SH-SY5Y (cell line): ENCODE measurements around the gene MXRA8.

Experiments used
- GATA2 ChIP-seq: IDR thresholded peaks from 2 replicates; pipeline ENCODE4 v1.6.1; 2011; ENCODE audit warnings: mild to moderate bottlenecking, low read depth, low read length
- GATA3 ChIP-seq: IDR thresholded peaks from 2 replicates; pipeline ENCODE4 v1.6.1; 2011; ENCODE audit warnings: low read depth, mild to moderate bottlenecking, low read length, moderate library complexity

DNA sequence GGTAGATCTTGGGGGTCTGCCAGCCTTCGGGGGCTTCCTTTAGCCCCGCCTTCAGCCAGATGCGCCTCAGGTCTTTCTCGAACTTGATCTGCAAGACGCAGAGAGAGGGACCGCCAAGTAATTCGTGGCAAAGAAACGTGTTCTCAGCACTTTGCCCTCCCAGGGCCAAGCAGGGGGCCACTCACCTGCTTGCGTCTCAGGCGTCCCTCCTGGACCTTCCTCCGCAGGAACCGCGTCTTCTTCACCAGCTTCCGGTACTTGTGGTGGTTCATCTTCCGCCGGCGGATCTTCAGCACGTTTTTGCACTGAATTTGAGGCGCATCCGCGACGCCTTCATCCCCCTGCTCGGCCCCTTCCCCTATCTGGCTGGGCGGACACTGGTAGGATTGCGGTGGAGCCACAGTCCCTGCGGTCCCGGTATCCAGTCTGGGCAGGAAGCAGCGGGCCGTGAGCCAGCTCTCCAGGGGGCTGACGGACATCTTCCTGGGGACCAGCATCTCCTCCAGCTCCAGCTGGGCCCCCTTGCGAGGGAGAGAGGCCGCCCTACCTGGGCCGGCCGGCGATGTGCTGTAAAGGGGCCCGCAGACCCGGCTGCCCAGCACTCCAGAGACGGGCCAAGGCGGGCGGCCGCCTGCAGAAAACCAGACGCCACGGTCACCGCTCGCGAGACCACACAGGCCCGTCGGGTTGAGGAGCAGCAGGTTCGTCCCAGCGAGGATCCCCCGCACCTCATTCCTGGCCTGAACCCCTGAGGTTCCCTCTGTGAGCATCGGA lies 15.6 kb upstream of the MXRA8 start:
- TF ChIP-seq GATA2 (no peak), GATA3 (no peak)
